ENCODE measurements around the gene LARGE1.

GRCh38 chr22:33519974-33520903, 400.0 kb downstream of the LARGE1 start:
- TF ChIP-seq, protein P1, sequence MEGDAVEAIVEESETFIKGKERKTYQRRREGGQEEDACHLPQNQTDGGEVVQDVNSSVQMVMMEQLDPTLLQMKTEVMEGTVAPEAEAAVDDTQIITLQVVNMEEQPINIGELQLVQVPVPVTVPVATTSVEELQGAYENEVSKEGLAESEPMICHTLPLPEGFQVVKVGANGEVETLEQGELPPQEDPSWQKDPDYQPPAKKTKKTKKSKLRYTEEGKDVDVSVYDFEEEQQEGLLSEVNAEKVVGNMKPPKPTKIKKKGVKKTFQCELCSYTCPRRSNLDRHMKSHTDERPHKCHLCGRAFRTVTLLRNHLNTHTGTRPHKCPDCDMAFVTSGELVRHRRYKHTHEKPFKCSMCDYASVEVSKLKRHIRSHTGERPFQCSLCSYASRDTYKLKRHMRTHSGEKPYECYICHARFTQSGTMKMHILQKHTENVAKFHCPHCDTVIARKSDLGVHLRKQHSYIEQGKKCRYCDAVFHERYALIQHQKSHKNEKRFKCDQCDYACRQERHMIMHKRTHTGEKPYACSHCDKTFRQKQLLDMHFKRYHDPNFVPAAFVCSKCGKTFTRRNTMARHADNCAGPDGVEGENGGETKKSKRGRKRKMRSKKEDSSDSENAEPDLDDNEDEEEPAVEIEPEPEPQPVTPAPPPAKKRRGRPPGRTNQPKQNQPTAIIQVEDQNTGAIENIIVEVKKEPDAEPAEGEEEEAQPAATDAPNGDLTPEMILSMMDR (IDR thresholded peaks at IDR 0.05): no peak
- TF ChIP-seq POLR2A (IDR thresholded peaks at IDR 0.05): no peak

Measured in Peyer's patch (tissue), 4 donors.